Nephron (organoid): Measurements from ENCODE around the gene MCCC2.
A peak's percentile ranks its signal among the peaks of the same experiment; 100 is the strongest.

Experiments used
- H3K27ac Mint-ChIP-seq, 3 experiments: 2 replicates each; pipeline ENCODE4 v1.8.0; 2020; ENCODE audit warnings: mixed read lengths in 3 of 3, mild to moderate bottlenecking in 2 of 3, moderate library complexity in 1 of 3
- H3K27me3 Mint-ChIP-seq: 2 replicates; pipeline ENCODE4 v1.8.0; 2021; ENCODE audit warnings: low read depth, mild to moderate bottlenecking, moderate library complexity, mixed read lengths
- H3K36me3 Mint-ChIP-seq: 2 replicates; pipeline ENCODE4 v1.8.0; 2020; ENCODE audit warnings: low read depth, mixed read lengths
- H3K4me1 Mint-ChIP-seq: 2 replicates; pipeline ENCODE4 v1.8.0; 2020; ENCODE audit warnings: mixed read lengths
- H3K4me3 Mint-ChIP-seq, 3 experiments: 2 replicates each; pipeline ENCODE4 v1.8.0; 2020; ENCODE audit warnings: mild to moderate bottlenecking in 3 of 3, mixed read lengths in 3 of 3, moderate library complexity in 2 of 3
- H3K9me3 Mint-ChIP-seq: 2 replicates; pipeline ENCODE4 v1.8.0; 2020; ENCODE audit warnings: mixed read lengths
- CTCF ChIP-seq, 3 experiments: fragments of 200-600 bp; sonication (generic); IDR thresholded peaks; one replicate each; pipeline ENCODE4 v1.5.0; 2021; ENCODE audit warnings: antibody characterized with exemption in 3 of 3; ENCODE audit not compliant: unreplicated experiment in 3 of 3

Gene MCCC2

GRCh38 chr5:71620630-71621029 lies 33.5 kb downstream of the MCCC2 start:
- Mint-ChIP-seq H3K9me3 (no peaks in the 10 kb centered on the region), H3K4me3 (no peak overlapping the region), H3K36me3 (peaks cover 72% of the 10 kb centered on the region), H3K27ac (no peak overlapping the region), H3K27me3 (no peaks in the 10 kb centered on the region), H3K4me1 (no peaks in the 10 kb centered on the region)
- no peak for TF ChIP-seq CTCF (IDR thresholded peaks at IDR 0.05; ENCODE audit: unreplicated experiment in 3 of 3)

- H3K4me1 Mint-ChIP-seq, result no peaks in the 10 kb centered on the region
- no peak overlapping the region for H3K27ac Mint-ChIP-seq
Observed at GRCh38 chr5:71621268-71621667, 34.1 kb downstream of the MCCC2 start.

GRCh38 chr5:71621741-71622140 lies 34.6 kb downstream of the MCCC2 start:
- Mint-ChIP-seq H3K4me1 (no peaks in the 10 kb centered on the region), H3K9me3 (no peaks in the 10 kb centered on the region)

More at GRCh38 chr5:71621268-71621667, 34.1 kb downstream of the MCCC2 start:
- Mint-ChIP-seq H3K4me3 (no peak overlapping the region), H3K36me3 (peaks cover 68% of the 10 kb centered on the region), H3K27me3 (no peaks in the 10 kb centered on the region), H3K9me3 (no peaks in the 10 kb centered on the region)
- TF ChIP-seq CTCF (IDR thresholded peaks at IDR 0.05; ENCODE audit: unreplicated experiment in 3 of 3), result no peak

GRCh38 chr5:71623221-71623794 lies 36.2 kb downstream of the MCCC2 start:
- no peaks in the 10 kb centered on the region for H3K27me3 Mint-ChIP-seq
- no peak overlapping the region for H3K4me3 Mint-ChIP-seq
- no peak for TF ChIP-seq CTCF (IDR thresholded peaks at IDR 0.05; ENCODE audit: unreplicated experiment in 3 of 3)
- no peak overlapping the region for H3K27ac Mint-ChIP-seq
- H3K36me3 Mint-ChIP-seq, result peaks cover 61% of the 10 kb centered on the region
- H3K4me1 Mint-ChIP-seq, result no peaks in the 10 kb centered on the region
- H3K9me3 Mint-ChIP-seq, result no peaks in the 10 kb centered on the region

More at GRCh38 chr5:71621741-71622140, 34.6 kb downstream of the MCCC2 start:
- H3K36me3 Mint-ChIP-seq, result peaks cover 64% of the 10 kb centered on the region
- H3K27me3 Mint-ChIP-seq, result no peaks in the 10 kb centered on the region
- TF ChIP-seq CTCF (IDR thresholded peaks at IDR 0.05; ENCODE audit: unreplicated experiment in 3 of 3), result no peak
- H3K27ac Mint-ChIP-seq, result no peak overlapping the region
- no peak overlapping the region for H3K4me3 Mint-ChIP-seq

- Mint-ChIP-seq H3K4me1 (no peaks in the 10 kb centered on the region), H3K36me3 (peaks cover 49% of the 10 kb centered on the region), H3K4me3 (no peak overlapping the region), H3K27ac (no peak overlapping the region), H3K27me3 (no peaks in the 10 kb centered on the region), H3K9me3 (no peaks in the 10 kb centered on the region)
- TF ChIP-seq CTCF (IDR thresholded peaks at IDR 0.05; ENCODE audit: unreplicated experiment in 3 of 3), result no peak
Observed at GRCh38 chr5:71629950-71630349, 42.8 kb downstream of the MCCC2 start.

GRCh38 chr5:71631070-71631469 lies 43.9 kb downstream of the MCCC2 start:
- no peak overlapping the region for H3K4me3 Mint-ChIP-seq
- TF ChIP-seq CTCF (IDR thresholded peaks at IDR 0.05; ENCODE audit: unreplicated experiment in 3 of 3), result no peak
- no peaks in the 10 kb centered on the region for H3K4me1 Mint-ChIP-seq
- H3K36me3 Mint-ChIP-seq, result peaks cover 55% of the 10 kb centered on the region
- no peaks in the 10 kb centered on the region for H3K27me3 Mint-ChIP-seq
- H3K27ac Mint-ChIP-seq, result peak overlapping the region in 1 of 3 experiments; percentile 1
- H3K9me3 Mint-ChIP-seq, result no peaks in the 10 kb centered on the region
